Osteoblast (primary cell): Measurements from ENCODE around the gene EYS. TPM values are rescaled to one million over a fixed set of nuclear protein-coding genes. Genes with fewer than 3 reads are reported as not detected.

Experiments
- DNase-seq: peaks from one replicate; pipeline ENCODE4 v3.0.0; 2011; ENCODE audit warnings: low spot score, mixed read lengths; ENCODE audit not compliant: insufficient read length; ENCODE audit errors: missing footprints
- H2AFZ ChIP-seq: 2 replicates; pipeline ENCODE4 v1.6.0; 2011; ENCODE audit warnings: mild to moderate bottlenecking, low read length
- H3K27ac ChIP-seq: 2 replicates; pipeline ENCODE4 v1.5.1; 2011; ENCODE audit warnings: mild to moderate bottlenecking, low read depth, low read length, moderate library complexity
- H3K27me3 ChIP-seq: 2 replicates; pipeline ENCODE4 v1.6.0; 2012; ENCODE audit warnings: mild to moderate bottlenecking, control low read depth, inconsistent platforms, low read length, moderate library complexity; ENCODE audit not compliant: insufficient read depth
- H3K36me3 ChIP-seq: 2 replicates; pipeline ENCODE4 v1.5.1; 2011; ENCODE audit warnings: mild to moderate bottlenecking, low read length, control low read depth, moderate library complexity; ENCODE audit not compliant: insufficient read depth
- H3K4me1 ChIP-seq: 2 replicates; pipeline ENCODE4 v1.5.1; 2011; ENCODE audit warnings: mild to moderate bottlenecking, low read length, control low read depth, moderate library complexity; ENCODE audit not compliant: insufficient read depth
- H3K4me2 ChIP-seq: 2 replicates; pipeline ENCODE4 v1.6.0; 2011; ENCODE audit warnings: mild to moderate bottlenecking, low read length; ENCODE audit not compliant: insufficient read depth
- H3K4me3 ChIP-seq: fragments of 200-600 bp; sonication (generic); 3 replicates; pipeline ENCODE4 v1.5.1; 2012; ENCODE audit warnings: mild to moderate bottlenecking, low read length, inconsistent platforms; ENCODE audit not compliant: insufficient read depth
- H3K79me2 ChIP-seq: 2 replicates; pipeline ENCODE4 v1.6.0; 2012; ENCODE audit warnings: mild to moderate bottlenecking, low read length, control low read depth, inconsistent platforms; ENCODE audit not compliant: insufficient read depth
- H3K9me3 ChIP-seq: 2 replicates; pipeline ENCODE4 v1.5.1; 2011; ENCODE audit warnings: low read depth, low read length, control low read depth
- H4K20me1 ChIP-seq: 2 replicates; pipeline ENCODE4 v1.6.0; 2012; ENCODE audit warnings: mild to moderate bottlenecking, low read length, control low read depth; ENCODE audit not compliant: insufficient read depth
- CTCF ChIP-seq: IDR thresholded peaks from 2 replicates; pipeline ENCODE4 v1.5.1; 2011; ENCODE audit warnings: mild to moderate bottlenecking, low read depth, low read length, moderate library complexity; ENCODE audit errors: extremely low read depth
- total RNA-seq: library from RNA; depleted of rRNA; stranded (reverse); fragments of >200 nt; gene quantifications from 2 replicates; pipeline ENCODE4 v1.2.3, GENCODE V29; 2012

The EYS gene
- total RNA-seq, 1 donor: under 0.01 TPM

- no peak for DNase-seq
- Histone ChIP-seq H3K4me3 (no peak overlapping the region), H3K9me3 (peaks cover 4% of the 10 kb centered on the region), H3K79me2 (no peaks in the 10 kb centered on the region), H3K4me1 (no peaks in the 10 kb centered on the region), H3K27ac (no peak overlapping the region), H4K20me1 (no peaks in the 10 kb centered on the region), H3K4me2 (no peak overlapping the region), H3K27me3 (no peaks in the 10 kb centered on the region), H2AFZ (no peak overlapping the region), H3K36me3 (no peaks in the 10 kb centered on the region)
- TF ChIP-seq CTCF: no peak
Measured at GRCh38 chr6:64872633-64873032, 834.4 kb downstream of the EYS start.

- Histone ChIP-seq H3K4me1 (no peaks in the 10 kb centered on the region), H2AFZ (no peak overlapping the region), H3K27ac (no peak overlapping the region), H3K79me2 (no peaks in the 10 kb centered on the region), H4K20me1 (no peaks in the 10 kb centered on the region), H3K4me2 (no peak overlapping the region), H3K27me3 (no peaks in the 10 kb centered on the region), H3K4me3 (no peak overlapping the region), H3K36me3 (no peaks in the 10 kb centered on the region), H3K9me3 (no peaks in the 10 kb centered on the region)
- no peak for TF ChIP-seq CTCF
- DNase-seq: no peak
Measured at GRCh38 chr6:64861039-64861651, 845.9 kb downstream of the EYS start.

GRCh38 chr6:64860203-64860602 is 846.8 kb downstream of the EYS start:
- TF ChIP-seq CTCF: no peak
- Histone ChIP-seq H3K27me3 (no peaks in the 10 kb centered on the region), H3K9me3 (no peaks in the 10 kb centered on the region), H3K36me3 (no peaks in the 10 kb centered on the region), H3K4me1 (no peaks in the 10 kb centered on the region), H3K27ac (no peak overlapping the region), H3K79me2 (no peaks in the 10 kb centered on the region), H3K4me2 (no peak overlapping the region), H3K4me3 (no peak overlapping the region), H2AFZ (no peak overlapping the region), H4K20me1 (no peaks in the 10 kb centered on the region)
- no peak for DNase-seq

- Histone ChIP-seq H2AFZ (no peak overlapping the region), H3K4me2 (no peak overlapping the region), H3K4me1 (no peaks in the 10 kb centered on the region), H3K9me3 (no peaks in the 10 kb centered on the region), H3K4me3 (no peak overlapping the region), H3K27ac (no peak overlapping the region), H3K36me3 (no peaks in the 10 kb centered on the region), H3K79me2 (no peaks in the 10 kb centered on the region), H4K20me1 (no peaks in the 10 kb centered on the region), H3K27me3 (no peaks in the 10 kb centered on the region)
- TF ChIP-seq CTCF: no peak
- no peak for DNase-seq
Measured at GRCh38 chr6:64850121-64850520, 856.9 kb downstream of the EYS start.
